PC-9 (cell line): Measurements from ENCODE around the gene EVPLL.
"Not testable (repeated sequence)": the region's sequence is repeated elsewhere in the genome, so short reads cannot be mapped to it uniquely, and the experiment has no call there.

Experiments
- EZH2 ChIP-seq: fragments of 200-600 bp; sonication (generic); IDR thresholded peaks from 2 replicates; pipeline ENCODE4 v1.8.0; 2017; ENCODE audit warnings: antibody characterized with exemption, low read depth
- TF ChIP-seq, protein P1 (sequence below): fragments of 200-600 bp; sonication (generic); conservative IDR thresholded peaks from 2 replicates; pipeline ENCODE4 v1.6.1; 2017; ENCODE audit warnings: mixed run types, antibody characterized with exemption, mild to moderate bottlenecking, moderate library complexity

DNA sequence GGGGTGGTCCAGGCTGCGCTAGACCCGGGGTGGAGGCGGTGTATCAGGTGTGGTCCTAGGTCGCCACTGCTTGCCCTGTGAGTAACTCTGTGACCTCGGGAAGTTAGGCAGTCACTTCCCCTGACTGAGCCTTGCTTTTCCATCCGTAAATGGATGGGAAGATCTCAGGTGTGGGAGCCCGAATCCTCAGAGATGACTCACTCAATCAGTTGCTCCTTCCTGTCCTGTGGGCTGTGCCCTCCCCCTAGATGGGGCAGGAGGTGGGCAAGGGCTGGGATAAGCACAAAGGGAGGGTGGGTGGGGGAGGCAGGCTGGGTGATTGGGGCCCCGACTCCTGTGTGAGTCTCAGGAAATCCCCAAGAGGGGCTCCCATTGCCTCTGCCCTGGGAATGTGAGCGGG, 54.6 kb downstream of the EVPLL start:
- TF ChIP-seq, protein P1, sequence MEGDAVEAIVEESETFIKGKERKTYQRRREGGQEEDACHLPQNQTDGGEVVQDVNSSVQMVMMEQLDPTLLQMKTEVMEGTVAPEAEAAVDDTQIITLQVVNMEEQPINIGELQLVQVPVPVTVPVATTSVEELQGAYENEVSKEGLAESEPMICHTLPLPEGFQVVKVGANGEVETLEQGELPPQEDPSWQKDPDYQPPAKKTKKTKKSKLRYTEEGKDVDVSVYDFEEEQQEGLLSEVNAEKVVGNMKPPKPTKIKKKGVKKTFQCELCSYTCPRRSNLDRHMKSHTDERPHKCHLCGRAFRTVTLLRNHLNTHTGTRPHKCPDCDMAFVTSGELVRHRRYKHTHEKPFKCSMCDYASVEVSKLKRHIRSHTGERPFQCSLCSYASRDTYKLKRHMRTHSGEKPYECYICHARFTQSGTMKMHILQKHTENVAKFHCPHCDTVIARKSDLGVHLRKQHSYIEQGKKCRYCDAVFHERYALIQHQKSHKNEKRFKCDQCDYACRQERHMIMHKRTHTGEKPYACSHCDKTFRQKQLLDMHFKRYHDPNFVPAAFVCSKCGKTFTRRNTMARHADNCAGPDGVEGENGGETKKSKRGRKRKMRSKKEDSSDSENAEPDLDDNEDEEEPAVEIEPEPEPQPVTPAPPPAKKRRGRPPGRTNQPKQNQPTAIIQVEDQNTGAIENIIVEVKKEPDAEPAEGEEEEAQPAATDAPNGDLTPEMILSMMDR: not testable (repeated sequence)
- not testable (repeated sequence) for TF ChIP-seq EZH2
